K562 (cell line): ENCODE data around the gene ANKH. TPM values are rescaled to one million over a fixed set of nuclear protein-coding genes. Genes with fewer than 3 reads are reported as not detected.

Source experiments
- ATAC-seq: fragments of 200-7000 bp; cut with Tn5 transposase; 3 replicates; pipeline ENCODE4 v1.9.1; 2020; ENCODE audit warnings: moderate library complexity
- BruUV-seq: library from RNA; stranded (reverse); fragments of 400-500 nt; replicated peaks from 2 replicates; lab custom pipeline; 2021; lab: Mats Ljungman, UMichigan
- CTCF ChIA-PET: fragments of 300-600 bp; formaldehyde crosslinking; extraction: SDS; loops from one replicate; lab custom pipeline; 2021; ENCODE audit warnings: low intra/inter-chr PET ratio; lab: Yijun Ruan, JAX
- POLR2A ChIA-PET: fragments of 300-600, 350-650 bp; sonication (Branson Sonifier 250); formaldehyde crosslinking; extraction: SDS; loops from one replicate; lab custom pipeline; 2021; ENCODE audit warnings: antibody characterized with exemption, inconsistent platforms; lab: Yijun Ruan, JAX
- DNase-seq, 4 experiments: peaks; one replicate each; pipeline versions ENCODE4 v3.0.0 to v3.0.0-alpha.2; 2011 to 2018; ENCODE audit warnings: low spot score in 3 of 4, mixed read lengths in 3 of 4; ENCODE audit errors: extremely low read depth in 1 of 4
- FAIRE-seq: peaks from 2 replicates; lab custom pipeline; 2011; peaks lifted over from hg19 to GRCh38; lab: Jason Lieb, UNC
- H2AFZ ChIP-seq: 2 replicates; pipeline ENCODE4 v1.6.0; 2011; ENCODE audit warnings: low read depth, low read length, control low read depth, inconsistent platforms
- H3K27ac ChIP-seq: fragments of 200-600 bp; 3 replicates; pipeline ENCODE4 v1.8.0; 2011; ENCODE audit warnings: low read depth, mild to moderate bottlenecking, control low read depth, inconsistent platforms, low read length, moderate library complexity, mixed read lengths; ENCODE audit errors: extremely low read depth
- H3K27me3 ChIP-seq, 2 experiments: fragments of 300-600 bp in 1 of 2; 2 replicates in 1 of 2; 3 replicates in 1 of 2; pipeline versions ENCODE4 v1.6.0 to v1.8.0; 2011; ENCODE audit warnings: inconsistent platforms in 2 of 2, low read length in 2 of 2, mild to moderate bottlenecking in 1 of 2, mixed read lengths in 1 of 2, moderate library complexity in 1 of 2; ENCODE audit not compliant: control insufficient read depth in 2 of 2, insufficient read depth in 2 of 2
- H3K36me3 ChIP-seq: fragments of 300-600 bp; 3 replicates; pipeline ENCODE4 v1.8.0; 2011; ENCODE audit warnings: mild to moderate bottlenecking, low read length, inconsistent platforms; ENCODE audit not compliant: control insufficient read depth, insufficient read depth
- H3K4me1 ChIP-seq, 2 experiments: fragments of 200-600 bp in 1 of 2; replicated peaks in 1 of 2; 2 replicates in 1 of 2; 3 replicates in 1 of 2; pipeline versions ENCODE4 v1.5.1 to v1.8.0; 2011; ENCODE audit warnings: inconsistent platforms in 2 of 2, low read length in 2 of 2, mild to moderate bottlenecking in 1 of 2, mixed read lengths in 1 of 2, moderate library complexity in 1 of 2; ENCODE audit not compliant: control insufficient read depth in 2 of 2, insufficient read depth in 2 of 2
- H3K4me2 ChIP-seq: 2 replicates; pipeline ENCODE4 v1.6.1; 2011; ENCODE audit warnings: low read length, control low read depth, inconsistent platforms, mixed read lengths; ENCODE audit not compliant: insufficient read depth
- H3K4me3 ChIP-seq: fragments of 200-600 bp; sonication (generic), shearing (Covaris generic); 2 replicates; pipeline ENCODE4 v1.5.1; 2016; ENCODE audit warnings: control low read depth, inconsistent platforms
- H3K79me2 ChIP-seq: fragments of 200-600 bp; 3 replicates; pipeline ENCODE4 v1.8.0; 2011; ENCODE audit warnings: low read length, inconsistent platforms; ENCODE audit not compliant: control insufficient read depth, insufficient read depth
- H3K9ac ChIP-seq, 2 experiments: 2 replicates each; pipeline versions ENCODE4 v1.6.0 to v1.6.1; 2011; ENCODE audit warnings: low read depth in 2 of 2, low read length in 2 of 2, control low read depth in 1 of 2, inconsistent platforms in 1 of 2, mild to moderate bottlenecking in 1 of 2, mixed read lengths in 1 of 2; ENCODE audit not compliant: insufficient read depth in 1 of 2
- H3K9me1 ChIP-seq: one replicate; pipeline ENCODE4 v1.6.0; 2011; ENCODE audit warnings: inconsistent platforms, mild to moderate bottlenecking, low read length, moderate library complexity; ENCODE audit not compliant: control insufficient read depth, insufficient read depth
- H3K9me3 ChIP-seq: replicated peaks from 2 replicates; pipeline ENCODE4 v1.5.1; 2011; ENCODE audit warnings: low read depth, low read length, inconsistent platforms; ENCODE audit not compliant: control insufficient read depth, insufficient read depth
- H4K20me1 ChIP-seq: replicated peaks from 2 replicates; pipeline ENCODE4 v1.6.1; 2011; ENCODE audit warnings: low read length, inconsistent platforms, mixed read lengths; ENCODE audit not compliant: control insufficient read depth, insufficient read depth
- DMBX1 ChIP-seq: fragments of 250-450 bp; sonication (Bioruptor Pico); IDR thresholded peaks from 2 replicates; pipeline ENCODE4 v1.8.0; 2022; ENCODE audit warnings: inconsistent platforms, mild to moderate bottlenecking, moderate library complexity, borderline replicate concordance
- HSF4 ChIP-seq: fragments of 250-450 bp; sonication (Bioruptor Pico); IDR thresholded peaks from 2 replicates; pipeline ENCODE4 v2.1.2; 2022; ENCODE audit warnings: mild to moderate bottlenecking, moderate library complexity, borderline replicate concordance
- NEUROD1 ChIP-seq: fragments of 150-350 bp; IDR thresholded peaks from 2 replicates; pipeline ENCODE4 v1.6.1; 2014; ENCODE audit warnings: borderline replicate concordance, low read length, low read depth; ENCODE audit not compliant: partially characterized antibody
- NFATC3 ChIP-seq: fragments of 450-650 bp; IDR thresholded peaks from 2 replicates; pipeline ENCODE4 v1.6.1; 2017; ENCODE audit warnings: mild to moderate bottlenecking
- NR2C1 ChIP-seq, 2 experiments: fragments of 450-650 bp; IDR thresholded peaks; 2 replicates each; pipeline ENCODE4 v1.6.1; 2017; ENCODE audit warnings: mild to moderate bottlenecking in 2 of 2, antibody characterized with exemption in 1 of 2, inconsistent platforms in 1 of 2, missing compliant biosample characterization in 1 of 2, missing genetic modification characterization in 1 of 2
- RBM22 ChIP-seq: fragments of 200-400 bp; formaldehyde crosslinking; IDR thresholded peaks from 2 replicates; pipeline ENCODE4 v1.6.1; 2018; ENCODE audit warnings: low read length, low read depth; ENCODE audit not compliant: poor library complexity, severe bottlenecking
- SOX6 ChIP-seq: fragments of 450-650 bp; IDR thresholded peaks from 2 replicates; pipeline ENCODE4 v1.6.1; 2014; ENCODE audit warnings: mild to moderate bottlenecking
- TAF15 ChIP-seq: fragments of 200-400 bp; formaldehyde crosslinking; IDR thresholded peaks from 2 replicates; pipeline ENCODE4 v1.6.1; 2017; ENCODE audit warnings: mild to moderate bottlenecking, low read depth, low read length, moderate library complexity
- ZNF224 ChIP-seq: sonication (generic); formaldehyde crosslinking; IDR thresholded peaks from 2 replicates; pipeline ENCODE4 v1.8.0; 2022; ENCODE audit warnings: mild to moderate bottlenecking, missing genetic modification reagents
- ZNF232 ChIP-seq: sonication (generic); formaldehyde crosslinking; IDR thresholded peaks from 2 replicates; pipeline ENCODE4 v1.8.0; 2022; ENCODE audit warnings: mild to moderate bottlenecking, missing genetic modification reagents
- ZNF3 ChIP-seq: fragments of 250-450 bp; sonication (Bioruptor Pico); IDR thresholded peaks from 2 replicates; pipeline ENCODE4 v1.5.0; 2021; ENCODE audit warnings: mild to moderate bottlenecking, moderate library complexity
- WGBS: fragments of 100-300 bp; shearing (Covaris generic); methylation state at CpG from one replicate; pipeline ENCODE4 v1.1.6; 2016; ENCODE audit warnings: low coverage, mixed read lengths; ENCODE audit not compliant: insufficient coverage; ENCODE audit errors: missing lambda C conversion rate; 5-methylcytosine and 5-hydroxymethylcytosine counted together
- in situ Hi-C: fragments of 300-500 bp; cut with MboI; formaldehyde crosslinking; loops from 4 replicates; pipeline ENCODE4 v1.15.0; 2018; ENCODE audit warnings: inconsistent platforms, mixed read lengths
- intact Hi-C: fragments of 100-400 bp; cut with micrococcal nuclease; formaldehyde crosslinking; loops from 2 replicates; pipeline ENCODE4 v1.14.2; 2022
- polyA plus RNA-seq, 8 experiments: library from polyadenylated mRNA; depleted of rRNA in 4 of 8; stranded (reverse) in 5 of 8; unstranded in 3 of 8; fragments of >200 nt; fragmentation: Nextera tagmentation in 2 of 8; fragmentation: Illumina TruSeq in 1 of 8; extraction: Ambion mirVana in 2 of 8; extraction: Trizol in 1 of 8; gene quantifications; 2 replicates each; pipeline versions ENCODE4 v1.2.1 to v1.2.3, GENCODE V29; 2011 to 2014; ENCODE audit warnings: inconsistent platforms in 1 of 8, missing spikeins in 1 of 8
- total RNA-seq, 7 experiments: library from RNA; depleted of rRNA in 6 of 7; stranded (reverse); fragments of >200 nt in 6 of 7; fragmentation: Illumina TruSeq in 2 of 7; extraction: Trizol in 2 of 7; gene quantifications; 2 replicates each; pipeline versions ENCODE4 v1.2.1 to v1.2.3, GENCODE V29; 2011 to 2021; ENCODE audit warnings: low replicate concordance in 1 of 7
- TF ChIP-seq, protein P1 (sequence below): sonication (generic); formaldehyde crosslinking; IDR thresholded peaks from 2 replicates; pipeline ENCODE4 v1.8.0; 2022; ENCODE audit warnings: mild to moderate bottlenecking, missing genetic modification reagents, borderline replicate concordance
- TF ChIP-seq, protein P2 (sequence below): IDR thresholded peaks from 2 replicates; pipeline ENCODE4 v1.6.1; 2014; ENCODE audit warnings: antibody characterized with exemption
- TF ChIP-seq, protein P3 (sequence below): fragments of 450-650 bp; IDR thresholded peaks from 2 replicates; pipeline ENCODE4 v1.6.1; 2016; ENCODE audit warnings: mild to moderate bottlenecking

ANKH gene
- total and polyA plus RNA-seq, 9 of the 15 experiments (the other 6 are each of a cell fraction or from before 2014, with no cell fraction given) = 0.79 to 12.2 (median 4.5) TPM

DNA sequence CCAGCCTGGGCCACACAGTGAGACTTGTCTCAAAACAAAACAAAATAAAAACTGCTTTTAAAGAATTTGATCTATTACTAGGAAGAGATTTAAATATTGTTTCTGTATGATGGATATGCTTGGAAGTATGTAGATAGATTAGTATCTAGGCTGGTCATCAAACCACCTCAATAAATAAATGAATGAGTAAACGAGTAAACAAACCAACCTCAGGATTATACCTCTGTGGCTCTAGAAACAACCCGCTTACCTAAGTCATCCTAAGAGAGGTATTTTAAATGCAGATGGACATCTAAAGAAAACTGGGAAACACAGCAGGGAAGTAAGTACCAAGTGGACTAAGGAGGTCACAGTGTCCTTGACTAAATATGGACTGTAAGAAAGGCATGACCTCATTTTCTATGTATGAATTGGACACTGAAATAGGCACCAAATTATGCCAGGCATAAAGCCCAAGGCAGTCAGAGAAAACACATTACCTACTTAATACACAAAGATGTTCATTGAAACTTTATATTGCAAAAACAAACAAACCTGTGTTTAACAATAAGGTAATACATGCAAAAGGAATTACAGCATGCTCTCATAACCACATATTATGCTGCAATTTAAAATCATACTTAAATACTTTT, 7.3 kb downstream of the ANKH start (continued):
- TF ChIP-seq RBM22 (no peak), ZNF232 (CRISPR knock-in tag) (no peak), SOX6 (no peak)
- TF ChIP-seq, all 486 proteins: peak for 0

DNA sequence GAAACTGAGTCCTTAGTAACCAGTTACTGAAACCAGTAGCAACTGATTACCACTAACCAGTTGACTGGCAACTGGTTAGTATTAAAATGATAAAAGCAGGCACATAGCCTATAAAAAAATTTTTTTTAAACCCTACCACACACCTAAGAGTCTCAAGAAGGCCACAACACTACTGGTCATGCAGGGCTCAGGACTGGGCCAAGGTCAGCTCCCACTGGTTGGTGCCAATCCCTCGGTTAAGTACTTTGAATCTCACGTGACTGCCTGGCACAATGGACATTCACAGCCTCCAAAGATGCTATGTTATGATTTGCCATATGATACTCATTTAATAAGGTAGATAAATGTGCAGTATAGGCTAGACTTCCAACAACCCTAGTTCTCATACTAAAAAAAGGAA, 8.5 kb downstream of the ANKH start:
- Histone ChIP-seq H3K27ac (no peak overlapping the region), H4K20me1 (no peaks in the 10 kb centered on the region), H3K79me2 (no peaks in the 10 kb centered on the region), H2AFZ (no peak overlapping the region), H3K4me2 (no peak overlapping the region), H3K27me3 (peaks cover 4 to 5% of the 10 kb centered on the region in 2 experiments; a peak in 3 of 5 replicates), H3K9me3 (no peaks in the 10 kb centered on the region), H3K9ac (no peak overlapping the region), H3K36me3 (no peaks in the 10 kb centered on the region), H3K9me1 (no peaks in the 10 kb centered on the region), H3K4me3 (no peak overlapping the region), H3K4me1 (no peaks in the 10 kb centered on the region)
- ATAC-seq (no peak), FAIRE-seq (no peak), DNase-seq (no peak)
- no TSS peak for BruUV-seq
- 3% methylated on average over 2 of the region's 2 CpGs for WGBS
- intact Hi-C loops (no loop called here), in situ Hi-C loops (no loop called here)
- POLR2A ChIA-PET = no interaction called here
- CTCF ChIA-PET = no interaction called here
- TF ChIP-seq TAF15 (no peak), ZNF3 (no peak), NFATC3 (no peak), ZNF224 (no peak), NEUROD1 (no peak), HSF4 (CRISPR knock-in tag) (no peak), DMBX1 (CRISPR knock-in tag) (no peak), NR2C1 (IDR thresholded peaks at IDR 0.05) (no peak), NR2C1 (tag; IDR thresholded peaks at IDR 0.05) (no peak)
- TF ChIP-seq, protein P1, sequence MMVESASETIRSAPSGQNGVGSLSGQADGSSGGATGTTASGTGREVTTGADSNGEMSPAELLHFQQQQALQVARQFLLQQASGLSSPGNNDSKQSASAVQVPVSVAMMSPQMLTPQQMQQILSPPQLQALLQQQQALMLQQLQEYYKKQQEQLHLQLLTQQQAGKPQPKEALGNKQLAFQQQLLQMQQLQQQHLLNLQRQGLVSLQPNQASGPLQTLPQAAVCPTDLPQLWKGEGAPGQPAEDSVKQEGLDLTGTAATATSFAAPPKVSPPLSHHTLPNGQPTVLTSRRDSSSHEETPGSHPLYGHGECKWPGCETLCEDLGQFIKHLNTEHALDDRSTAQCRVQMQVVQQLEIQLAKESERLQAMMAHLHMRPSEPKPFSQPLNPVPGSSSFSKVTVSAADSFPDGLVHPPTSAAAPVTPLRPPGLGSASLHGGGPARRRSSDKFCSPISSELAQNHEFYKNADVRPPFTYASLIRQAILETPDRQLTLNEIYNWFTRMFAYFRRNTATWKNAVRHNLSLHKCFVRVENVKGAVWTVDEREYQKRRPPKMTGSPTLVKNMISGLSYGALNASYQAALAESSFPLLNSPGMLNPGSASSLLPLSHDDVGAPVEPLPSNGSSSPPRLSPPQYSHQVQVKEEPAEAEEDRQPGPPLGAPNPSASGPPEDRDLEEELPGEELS (CRISPR knock-in tag) = no peak
- TF ChIP-seq, protein P2, sequence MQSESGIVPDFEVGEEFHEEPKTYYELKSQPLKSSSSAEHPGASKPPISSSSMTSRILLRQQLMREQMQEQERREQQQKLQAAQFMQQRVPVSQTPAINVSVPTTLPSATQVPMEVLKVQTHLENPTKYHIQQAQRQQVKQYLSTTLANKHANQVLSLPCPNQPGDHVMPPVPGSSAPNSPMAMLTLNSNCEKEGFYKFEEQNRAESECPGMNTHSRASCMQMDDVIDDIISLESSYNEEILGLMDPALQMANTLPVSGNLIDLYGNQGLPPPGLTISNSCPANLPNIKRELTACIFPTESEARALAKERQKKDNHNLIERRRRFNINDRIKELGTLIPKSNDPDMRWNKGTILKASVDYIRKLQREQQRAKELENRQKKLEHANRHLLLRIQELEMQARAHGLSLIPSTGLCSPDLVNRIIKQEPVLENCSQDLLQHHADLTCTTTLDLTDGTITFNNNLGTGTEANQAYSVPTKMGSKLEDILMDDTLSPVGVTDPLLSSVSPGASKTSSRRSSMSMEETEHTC = no peak
- TF ChIP-seq, protein P3, sequence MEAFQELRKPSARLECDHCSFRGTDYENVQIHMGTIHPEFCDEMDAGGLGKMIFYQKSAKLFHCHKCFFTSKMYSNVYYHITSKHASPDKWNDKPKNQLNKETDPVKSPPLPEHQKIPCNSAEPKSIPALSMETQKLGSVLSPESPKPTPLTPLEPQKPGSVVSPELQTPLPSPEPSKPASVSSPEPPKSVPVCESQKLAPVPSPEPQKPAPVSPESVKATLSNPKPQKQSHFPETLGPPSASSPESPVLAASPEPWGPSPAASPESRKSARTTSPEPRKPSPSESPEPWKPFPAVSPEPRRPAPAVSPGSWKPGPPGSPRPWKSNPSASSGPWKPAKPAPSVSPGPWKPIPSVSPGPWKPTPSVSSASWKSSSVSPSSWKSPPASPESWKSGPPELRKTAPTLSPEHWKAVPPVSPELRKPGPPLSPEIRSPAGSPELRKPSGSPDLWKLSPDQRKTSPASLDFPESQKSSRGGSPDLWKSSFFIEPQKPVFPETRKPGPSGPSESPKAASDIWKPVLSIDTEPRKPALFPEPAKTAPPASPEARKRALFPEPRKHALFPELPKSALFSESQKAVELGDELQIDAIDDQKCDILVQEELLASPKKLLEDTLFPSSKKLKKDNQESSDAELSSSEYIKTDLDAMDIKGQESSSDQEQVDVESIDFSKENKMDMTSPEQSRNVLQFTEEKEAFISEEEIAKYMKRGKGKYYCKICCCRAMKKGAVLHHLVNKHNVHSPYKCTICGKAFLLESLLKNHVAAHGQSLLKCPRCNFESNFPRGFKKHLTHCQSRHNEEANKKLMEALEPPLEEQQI = no peak
